Measurements from ENCODE around the gene ADIPOR2. TPM values are rescaled to one million over a fixed set of nuclear protein-coding genes. Genes with fewer than 3 reads are reported as not detected.

The ADIPOR2 gene
- total RNA-seq, 2 donors from 2014 or later, result 19.7 to 23.3 TPM

DNA sequence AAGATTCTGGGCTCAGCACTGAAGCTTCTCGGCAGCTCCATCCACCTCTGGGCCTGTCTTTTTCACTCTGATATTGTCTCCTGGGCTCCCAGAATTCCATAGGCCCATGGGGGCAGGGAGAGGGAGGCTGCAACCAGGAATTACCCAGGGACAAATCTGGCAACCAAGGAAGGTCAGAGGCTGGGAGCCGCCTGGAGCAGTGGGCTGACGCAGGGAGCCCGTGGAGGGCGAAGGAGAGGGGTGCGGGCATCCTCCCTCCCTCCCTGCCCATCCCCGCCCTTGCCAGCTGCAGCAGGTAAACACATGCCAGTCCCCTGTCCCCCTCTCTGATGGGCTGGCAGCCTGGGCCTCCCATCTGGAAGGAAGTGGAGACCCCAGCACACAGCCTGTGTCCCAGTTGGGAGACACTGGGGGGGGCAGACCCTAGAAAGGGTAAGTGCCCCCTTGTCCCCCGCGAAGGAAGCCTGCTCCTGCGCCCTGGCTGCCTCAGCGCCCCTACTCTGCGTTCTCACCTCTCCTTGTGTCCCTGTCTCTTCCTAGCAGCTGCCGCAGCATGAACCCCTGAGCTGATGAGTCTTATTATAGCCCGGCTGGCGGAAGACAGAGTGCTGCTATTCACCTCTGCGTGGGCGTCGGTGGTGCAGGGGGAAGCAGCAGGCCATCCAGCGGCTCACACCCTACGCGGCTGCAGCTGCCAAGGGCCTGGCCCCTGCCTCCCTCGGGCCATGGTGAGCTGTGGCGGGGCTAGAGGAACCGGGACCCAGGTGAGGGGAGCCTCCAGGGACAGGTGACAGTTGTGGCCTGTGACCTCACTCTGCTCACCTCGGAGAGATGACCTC is 136.2 kb downstream of the ADIPOR2 start:
- Histone ChIP-seq H3K27ac (no peak overlapping the region), H3K9me3 (no peaks in the 10 kb centered on the region), H3K4me3 (no peak overlapping the region), H3K4me1 (peaks cover 0 to 3% of the 10 kb centered on the region in 2 donors), H3K36me3 (no peaks in the 10 kb centered on the region), H3K27me3 (no peaks in the 10 kb centered on the region)
- TF ChIP-seq, protein P1, sequence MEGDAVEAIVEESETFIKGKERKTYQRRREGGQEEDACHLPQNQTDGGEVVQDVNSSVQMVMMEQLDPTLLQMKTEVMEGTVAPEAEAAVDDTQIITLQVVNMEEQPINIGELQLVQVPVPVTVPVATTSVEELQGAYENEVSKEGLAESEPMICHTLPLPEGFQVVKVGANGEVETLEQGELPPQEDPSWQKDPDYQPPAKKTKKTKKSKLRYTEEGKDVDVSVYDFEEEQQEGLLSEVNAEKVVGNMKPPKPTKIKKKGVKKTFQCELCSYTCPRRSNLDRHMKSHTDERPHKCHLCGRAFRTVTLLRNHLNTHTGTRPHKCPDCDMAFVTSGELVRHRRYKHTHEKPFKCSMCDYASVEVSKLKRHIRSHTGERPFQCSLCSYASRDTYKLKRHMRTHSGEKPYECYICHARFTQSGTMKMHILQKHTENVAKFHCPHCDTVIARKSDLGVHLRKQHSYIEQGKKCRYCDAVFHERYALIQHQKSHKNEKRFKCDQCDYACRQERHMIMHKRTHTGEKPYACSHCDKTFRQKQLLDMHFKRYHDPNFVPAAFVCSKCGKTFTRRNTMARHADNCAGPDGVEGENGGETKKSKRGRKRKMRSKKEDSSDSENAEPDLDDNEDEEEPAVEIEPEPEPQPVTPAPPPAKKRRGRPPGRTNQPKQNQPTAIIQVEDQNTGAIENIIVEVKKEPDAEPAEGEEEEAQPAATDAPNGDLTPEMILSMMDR (IDR thresholded peaks at IDR 0.05), result no peak
- no peak for DNase-seq (ENCODE audit: low spot score)

DNA sequence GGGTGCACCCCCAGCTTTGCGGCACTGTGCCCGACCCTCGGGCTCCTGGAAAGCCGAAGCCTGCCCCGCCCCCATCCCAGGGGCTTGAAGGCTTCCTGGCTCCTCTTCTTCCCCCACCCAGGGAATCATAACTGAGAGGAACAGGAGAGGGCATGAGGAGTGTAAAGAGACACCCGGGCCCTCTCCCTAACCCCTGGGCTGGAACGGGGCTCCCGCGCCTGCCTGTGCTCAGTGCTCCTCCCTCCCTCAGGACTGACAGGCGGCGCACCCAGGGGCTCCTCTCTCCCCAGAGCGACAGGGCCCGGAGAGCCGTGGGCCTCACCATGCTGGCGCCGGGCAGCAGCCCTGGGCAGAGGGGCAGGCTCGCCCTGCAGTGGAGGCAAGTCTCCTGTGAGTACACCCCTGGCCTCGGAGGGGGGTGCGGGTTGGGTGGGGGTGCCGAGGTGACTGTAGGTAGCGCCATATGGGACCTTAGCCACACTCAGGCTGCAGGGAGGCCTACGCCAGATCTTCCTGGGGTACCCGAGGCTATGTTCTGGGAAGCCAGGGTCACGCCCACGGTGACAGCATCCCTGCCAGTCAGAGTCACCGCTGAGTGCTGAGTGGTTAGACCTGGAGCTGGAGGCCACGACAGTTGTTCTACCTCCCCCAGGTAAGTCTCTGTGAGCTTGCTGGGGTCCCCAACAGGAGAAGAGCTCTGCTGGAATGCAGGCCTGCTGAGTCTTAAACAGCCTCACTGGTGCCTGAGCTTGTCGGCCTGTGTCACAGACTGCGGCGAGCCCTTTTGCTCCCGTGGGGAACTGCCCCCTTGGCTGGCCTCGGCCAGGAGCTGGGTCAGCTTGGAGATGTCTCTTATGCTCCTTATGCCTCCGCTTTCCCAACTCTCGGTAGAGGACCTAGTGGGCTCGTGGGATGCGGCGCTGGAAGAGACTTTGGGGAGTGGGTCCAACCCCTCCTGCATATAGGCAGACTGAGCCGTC is 137.2 kb downstream of the ADIPOR2 start:
- peaks cover 0 to 3% of the 10 kb centered on the region in 2 donors for H3K4me1 ChIP-seq
- TF ChIP-seq, protein P1 (IDR thresholded peaks at IDR 0.05), result no peak
- H3K36me3 ChIP-seq, result no peaks in the 10 kb centered on the region
- DNase-seq (ENCODE audit: low spot score), result no peak
- H3K9me3 ChIP-seq, result no peaks in the 10 kb centered on the region
- no peak overlapping the region for H3K27ac ChIP-seq
- no peak overlapping the region for H3K4me3 ChIP-seq
- no peaks in the 10 kb centered on the region for H3K27me3 ChIP-seq

DNA sequence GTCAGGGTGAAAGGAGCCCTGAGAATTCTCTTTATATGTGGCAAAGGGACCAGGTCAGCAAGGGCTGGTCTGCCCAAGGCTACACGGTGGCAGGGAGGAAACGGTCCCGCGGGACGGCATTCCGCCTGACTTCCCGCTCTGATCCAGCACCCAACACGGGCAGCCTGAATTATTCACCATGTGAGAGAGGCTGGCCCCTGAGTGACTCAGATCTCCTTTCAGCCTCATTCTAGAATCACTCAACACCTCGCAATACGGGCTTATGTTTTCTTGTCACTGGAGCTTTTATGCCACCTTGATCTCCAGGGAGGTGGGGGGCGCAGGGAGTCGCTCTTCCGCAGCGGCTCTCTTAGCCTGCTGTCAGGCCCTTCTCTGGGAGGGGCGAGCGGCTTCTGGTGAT is 138.0 kb downstream of the ADIPOR2 start:
- no peak for DNase-seq (ENCODE audit: low spot score)
- peaks cover 0 to 3% of the 10 kb centered on the region in 2 donors for H3K4me1 ChIP-seq
- no peak overlapping the region for H3K4me3 ChIP-seq
- H3K27me3 ChIP-seq, result no peaks in the 10 kb centered on the region
- TF ChIP-seq, protein P1 (IDR thresholded peaks at IDR 0.05), result no peak
- no peaks in the 10 kb centered on the region for H3K36me3 ChIP-seq
- H3K9me3 ChIP-seq, result no peaks in the 10 kb centered on the region
- no peak overlapping the region for H3K27ac ChIP-seq

- no peak overlapping the region for H3K27ac ChIP-seq
- peaks cover 0 to 3% of the 10 kb centered on the region in 2 donors for H3K4me1 ChIP-seq
- no peaks in the 10 kb centered on the region for H3K27me3 ChIP-seq
- H3K9me3 ChIP-seq, result no peaks in the 10 kb centered on the region
- no peaks in the 10 kb centered on the region for H3K36me3 ChIP-seq
- DNase-seq (ENCODE audit: low spot score), result no peak
- no peak overlapping the region for H3K4me3 ChIP-seq
- TF ChIP-seq, protein P1 (IDR thresholded peaks at IDR 0.05), result no peak
These were observed 138.5 kb downstream of the ADIPOR2 start for GRCh38 chr12:1829306-1829900.

DNA sequence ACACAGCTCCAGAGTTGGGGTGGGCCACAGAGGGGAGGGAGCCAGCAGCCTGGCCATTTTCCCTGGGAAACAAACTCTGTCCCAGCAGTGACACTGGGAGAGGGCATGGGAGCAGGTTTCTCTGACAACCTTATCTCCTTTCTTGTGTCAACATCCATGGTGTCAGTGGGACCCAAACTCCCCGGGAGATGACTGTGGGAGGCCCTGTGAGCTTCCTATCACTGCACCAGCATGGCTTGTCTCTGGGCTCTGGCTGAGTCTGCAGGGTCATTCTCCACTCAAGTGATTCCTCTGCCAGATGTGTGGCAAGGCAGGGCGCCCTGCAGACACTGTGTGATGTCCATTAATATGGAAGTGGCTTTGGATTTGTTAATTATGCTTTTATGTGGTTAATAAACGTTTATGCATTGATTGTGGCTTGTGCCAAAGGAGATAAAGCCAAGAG is 139.6 kb downstream of the ADIPOR2 start:
- no peak overlapping the region for H3K27ac ChIP-seq
- H3K27me3 ChIP-seq, result no peaks in the 10 kb centered on the region
- TF ChIP-seq, protein P1 (IDR thresholded peaks at IDR 0.05), result no peak

More for the DNA sequence above, 139.6 kb downstream of the ADIPOR2 start:
- DNase-seq (ENCODE audit: low spot score), result no peak
- Histone ChIP-seq H3K4me3 (no peak overlapping the region), H3K9me3 (no peaks in the 10 kb centered on the region), H3K36me3 (no peaks in the 10 kb centered on the region), H3K4me1 (peaks cover 0 to 3% of the 10 kb centered on the region in 2 donors)
